K562 (cell line): ENCODE results near the gene SYT8. TPM values are rescaled to one million over a fixed set of nuclear protein-coding genes. Genes with fewer than 3 reads are reported as not detected.

Experiments used
- ATAC-seq: fragments of 200-7000 bp; cut with Tn5 transposase; 3 replicates; pipeline ENCODE4 v1.9.1; 2020; ENCODE audit warnings: moderate library complexity
- BruUV-seq: library from RNA; stranded (reverse); fragments of 400-500 nt; replicated peaks from 2 replicates; lab custom pipeline; 2021; lab: Mats Ljungman, UMichigan
- CTCF ChIA-PET: fragments of 300-600 bp; formaldehyde crosslinking; extraction: SDS; loops from one replicate; lab custom pipeline; 2021; ENCODE audit warnings: low intra/inter-chr PET ratio; lab: Yijun Ruan, JAX
- POLR2A ChIA-PET: fragments of 300-600, 350-650 bp; sonication (Branson Sonifier 250); formaldehyde crosslinking; extraction: SDS; loops from one replicate; lab custom pipeline; 2021; ENCODE audit warnings: antibody characterized with exemption, inconsistent platforms; lab: Yijun Ruan, JAX
- DNase-seq, 4 experiments: peaks; one replicate each; pipeline versions ENCODE4 v3.0.0 to v3.0.0-alpha.2; 2011 to 2018; ENCODE audit warnings: low spot score in 3 of 4, mixed read lengths in 3 of 4; ENCODE audit errors: extremely low read depth in 1 of 4
- FAIRE-seq: peaks from 2 replicates; lab custom pipeline; 2011; peaks lifted over from hg19 to GRCh38; lab: Jason Lieb, UNC
- H2AFZ ChIP-seq: 2 replicates; pipeline ENCODE4 v1.6.0; 2011; ENCODE audit warnings: low read depth, low read length, control low read depth, inconsistent platforms
- H3K27ac ChIP-seq: fragments of 200-600 bp; 3 replicates; pipeline ENCODE4 v1.8.0; 2011; ENCODE audit warnings: low read depth, mild to moderate bottlenecking, control low read depth, inconsistent platforms, low read length, moderate library complexity, mixed read lengths; ENCODE audit errors: extremely low read depth
- H3K27me3 ChIP-seq, 2 experiments: fragments of 300-600 bp in 1 of 2; 2 replicates in 1 of 2; 3 replicates in 1 of 2; pipeline versions ENCODE4 v1.6.0 to v1.8.0; 2011; ENCODE audit warnings: inconsistent platforms in 2 of 2, low read length in 2 of 2, mild to moderate bottlenecking in 1 of 2, mixed read lengths in 1 of 2, moderate library complexity in 1 of 2; ENCODE audit not compliant: control insufficient read depth in 2 of 2, insufficient read depth in 2 of 2
- H3K36me3 ChIP-seq: fragments of 300-600 bp; 3 replicates; pipeline ENCODE4 v1.8.0; 2011; ENCODE audit warnings: mild to moderate bottlenecking, low read length, inconsistent platforms; ENCODE audit not compliant: control insufficient read depth, insufficient read depth
- H3K4me1 ChIP-seq, 2 experiments: fragments of 200-600 bp in 1 of 2; replicated peaks in 1 of 2; 2 replicates in 1 of 2; 3 replicates in 1 of 2; pipeline versions ENCODE4 v1.5.1 to v1.8.0; 2011; ENCODE audit warnings: inconsistent platforms in 2 of 2, low read length in 2 of 2, mild to moderate bottlenecking in 1 of 2, mixed read lengths in 1 of 2, moderate library complexity in 1 of 2; ENCODE audit not compliant: control insufficient read depth in 2 of 2, insufficient read depth in 2 of 2
- H3K4me2 ChIP-seq: 2 replicates; pipeline ENCODE4 v1.6.1; 2011; ENCODE audit warnings: low read length, control low read depth, inconsistent platforms, mixed read lengths; ENCODE audit not compliant: insufficient read depth
- H3K4me3 ChIP-seq: fragments of 200-600 bp; sonication (generic), shearing (Covaris generic); 2 replicates; pipeline ENCODE4 v1.5.1; 2016; ENCODE audit warnings: control low read depth, inconsistent platforms
- H3K79me2 ChIP-seq: fragments of 200-600 bp; 3 replicates; pipeline ENCODE4 v1.8.0; 2011; ENCODE audit warnings: low read length, inconsistent platforms; ENCODE audit not compliant: control insufficient read depth, insufficient read depth
- H3K9ac ChIP-seq, 2 experiments: 2 replicates each; pipeline versions ENCODE4 v1.6.0 to v1.6.1; 2011; ENCODE audit warnings: low read depth in 2 of 2, low read length in 2 of 2, control low read depth in 1 of 2, inconsistent platforms in 1 of 2, mild to moderate bottlenecking in 1 of 2, mixed read lengths in 1 of 2; ENCODE audit not compliant: insufficient read depth in 1 of 2
- H3K9me1 ChIP-seq: one replicate; pipeline ENCODE4 v1.6.0; 2011; ENCODE audit warnings: inconsistent platforms, mild to moderate bottlenecking, low read length, moderate library complexity; ENCODE audit not compliant: control insufficient read depth, insufficient read depth
- H3K9me3 ChIP-seq: replicated peaks from 2 replicates; pipeline ENCODE4 v1.5.1; 2011; ENCODE audit warnings: low read depth, low read length, inconsistent platforms; ENCODE audit not compliant: control insufficient read depth, insufficient read depth
- H4K20me1 ChIP-seq: replicated peaks from 2 replicates; pipeline ENCODE4 v1.6.1; 2011; ENCODE audit warnings: low read length, inconsistent platforms, mixed read lengths; ENCODE audit not compliant: control insufficient read depth, insufficient read depth
- ARID2 ChIP-seq: fragments of 450-650 bp; IDR thresholded peaks from 2 replicates; pipeline ENCODE4 v1.6.1; 2017; ENCODE audit warnings: antibody characterized with exemption, mild to moderate bottlenecking
- GTF2F1 ChIP-seq: IDR thresholded peaks from 2 replicates; pipeline ENCODE4 v1.6.1; 2011; ENCODE audit warnings: low read depth, low read length, improper control_type of control experiment
- HMGXB4 ChIP-seq: sonication (generic); formaldehyde crosslinking; IDR thresholded peaks from 2 replicates; pipeline ENCODE4 v1.8.1; 2023; ENCODE audit warnings: mild to moderate bottlenecking, missing genetic modification reagents
- MAFG ChIP-seq: fragments of 450-650 bp; conservative IDR thresholded peaks from 2 replicates; pipeline ENCODE4 v1.6.1; 2016; ENCODE audit warnings: missing genetic modification characterization, missing compliant biosample characterization
- PPARD ChIP-seq: fragments of 250-450 bp; sonication (Bioruptor Pico); IDR thresholded peaks from 2 replicates; pipeline ENCODE4 v1.8.0; 2022; ENCODE audit warnings: inconsistent platforms, mild to moderate bottlenecking, moderate library complexity
- SMAD2 ChIP-seq: fragments of 150-350 bp; IDR thresholded peaks from 2 replicates; pipeline ENCODE4 v1.6.1; 2014; ENCODE audit warnings: low read depth, mild to moderate bottlenecking, low read length
- SMARCE1 ChIP-seq: fragments of 450-650 bp; IDR thresholded peaks from 2 replicates; pipeline ENCODE4 v1.7.1; 2016; ENCODE audit warnings: mild to moderate bottlenecking
- TGIF2 ChIP-seq: sonication (generic); formaldehyde crosslinking; IDR thresholded peaks from 2 replicates; pipeline ENCODE4 v1.8.1; 2022; ENCODE audit warnings: mild to moderate bottlenecking, missing genetic modification reagents, moderate library complexity
- WGBS: fragments of 100-300 bp; shearing (Covaris generic); methylation state at CpG from one replicate; pipeline ENCODE4 v1.1.6; 2016; ENCODE audit warnings: low coverage, mixed read lengths; ENCODE audit not compliant: insufficient coverage; ENCODE audit errors: missing lambda C conversion rate; 5-methylcytosine and 5-hydroxymethylcytosine counted together
- in situ Hi-C: fragments of 300-500 bp; cut with MboI; formaldehyde crosslinking; loops from 4 replicates; pipeline ENCODE4 v1.15.0; 2018; ENCODE audit warnings: inconsistent platforms, mixed read lengths
- intact Hi-C: fragments of 100-400 bp; cut with micrococcal nuclease; formaldehyde crosslinking; loops from 2 replicates; pipeline ENCODE4 v1.14.2; 2022
- polyA plus RNA-seq, 8 experiments: library from polyadenylated mRNA; depleted of rRNA in 4 of 8; stranded (reverse) in 5 of 8; unstranded in 3 of 8; fragments of >200 nt; fragmentation: Nextera tagmentation in 2 of 8; fragmentation: Illumina TruSeq in 1 of 8; extraction: Ambion mirVana in 2 of 8; extraction: Trizol in 1 of 8; gene quantifications; 2 replicates each; pipeline versions ENCODE4 v1.2.1 to v1.2.3, GENCODE V29; 2011 to 2014; ENCODE audit warnings: inconsistent platforms in 1 of 8, missing spikeins in 1 of 8
- total RNA-seq, 7 experiments: library from RNA; depleted of rRNA in 6 of 7; stranded (reverse); fragments of >200 nt in 6 of 7; fragmentation: Illumina TruSeq in 2 of 7; extraction: Trizol in 2 of 7; gene quantifications; 2 replicates each; pipeline versions ENCODE4 v1.2.1 to v1.2.3, GENCODE V29; 2011 to 2021; ENCODE audit warnings: low replicate concordance in 1 of 7

Gene SYT8
- total and polyA plus RNA-seq, 9 of the 15 experiments (the other 6 are each of a cell fraction or from before 2014, with no cell fraction given), result not detected

GRCh38 chr11:1830004-1830321 lies 4.8 kb upstream of the SYT8 start:
- peaks cover 0 to 61% of the 10 kb centered on the region in 2 experiments; a peak in 3 of 5 replicates for H3K27me3 ChIP-seq
- no peaks in the 10 kb centered on the region for H3K79me2 ChIP-seq
- ChIA-PET CTCF (interaction anchor here (5.3 kb wide), 1 partner anchor 137 kb away, joined by 77 read pairs; no protein-coding TSS in a partner anchor), POLR2A (interaction anchor here (0.5 to 1.6 kb wide), 3 partner anchors 32 to 181 kb away, joined by 3 to 6 read pairs (median 3); no protein-coding TSS in a partner anchor)
- TF ChIP-seq TGIF2 (CRISPR knock-in tag), result no peak
- no peak for TF ChIP-seq HMGXB4
- TF ChIP-seq MAFG (tag), result no peak
- TF ChIP-seq GTF2F1, result no peak
- TF ChIP-seq ARID2, result no peak
- no peak for TF ChIP-seq SMARCE1
- no peak for TF ChIP-seq PPARD (CRISPR knock-in tag)
- no peak for TF ChIP-seq SMAD2
- no peak for DNase-seq
- H3K9me3 ChIP-seq, result no peaks in the 10 kb centered on the region
- H3K4me3 ChIP-seq, result no peak overlapping the region
- no peak overlapping the region; a peak in 1 of 4 replicates for H3K9ac ChIP-seq
- 3% methylated on average over 6 of the region's 6 CpGs for WGBS
- H3K4me2 ChIP-seq, result no peak overlapping the region
- FAIRE-seq, result no peak
- intact Hi-C loops (no loop called here), in situ Hi-C loops (no loop called here)
- peaks cover 7% of the 10 kb centered on the region for H4K20me1 ChIP-seq
- H3K4me1 ChIP-seq, result peaks cover 0 to 49% of the 10 kb centered on the region in 2 experiments; a peak in 2 of 5 replicates
- H3K27ac ChIP-seq, result no peak overlapping the region
- no TSS peak for BruUV-seq
- no peak for ATAC-seq
- H3K9me1 ChIP-seq, result no peaks in the 10 kb centered on the region
- H3K36me3 ChIP-seq, result no peaks in the 10 kb centered on the region
- H2AFZ ChIP-seq, result no peak overlapping the region
